Activated B cell treated with CpG ODN at 0.5 μM for 24 hours (primary cell): ENCODE measurements around the gene CLVS2. TPM values are rescaled to one million over a fixed set of nuclear protein-coding genes. Genes with fewer than 3 reads are reported as not detected.

Experiments
- ATAC-seq: fragments of 200-7000 bp; cut with Tn5 transposase; one replicate; pipeline ENCODE4 v1.10.0; 2021; ENCODE audit warnings: low read depth, mild to moderate bottlenecking, moderate library complexity
- CTCF ChIA-PET: fragments of 350-600 bp; sonication (Branson Sonifier 250); formaldehyde crosslinking; loops from one replicate; lab custom pipeline; 2021; ENCODE audit warnings: antibody characterized with exemption; lab: Charles Lee
- POLR2A ChIA-PET: fragments of 350-600 bp; sonication (Branson Sonifier 250); formaldehyde crosslinking; loops from one replicate; lab custom pipeline; 2021; ENCODE audit warnings: antibody characterized with exemption; lab: Charles Lee
- DNase-seq: peaks from one replicate; pipeline ENCODE4 v3.0.0; 2022
- H3K27ac Mint-ChIP-seq: one replicate; pipeline ENCODE4 v1.8.0; 2020; ENCODE audit warnings: mixed read lengths
- H3K27me3 Mint-ChIP-seq: one replicate; pipeline ENCODE4 v1.8.0; 2021; ENCODE audit warnings: mixed read lengths
- H3K36me3 Mint-ChIP-seq: one replicate; pipeline ENCODE4 v1.8.0; 2021; ENCODE audit warnings: low read depth, mixed read lengths
- H3K4me1 Mint-ChIP-seq: one replicate; pipeline ENCODE4 v1.8.0; 2021; ENCODE audit warnings: mixed read lengths
- H3K4me3 Mint-ChIP-seq: one replicate; pipeline ENCODE4 v1.8.0; 2020; ENCODE audit warnings: mild to moderate bottlenecking, mixed read lengths
- H3K9me3 Mint-ChIP-seq: one replicate; pipeline ENCODE4 v1.8.0; 2020; ENCODE audit warnings: mixed read lengths
- intact Hi-C: fragments of 100-400 bp; cut with micrococcal nuclease; formaldehyde crosslinking; loops from one replicate; pipeline ENCODE4 v1.15.1; 2024
- total RNA-seq: library from RNA; stranded (reverse); gene quantifications from 2 replicates; pipeline ENCODE4 v1.2.3, GENCODE V29; 2022
- TF ChIP-seq, protein P1 (sequence below): fragments of 200-600 bp; IDR thresholded peaks from one replicate; pipeline ENCODE4 v1.8.0; 2022; ENCODE audit warnings: antibody characterized with exemption, mild to moderate bottlenecking

Gene CLVS2
- total RNA-seq, 1 donor from 2014 or later, result not detected

GRCh38 chr6:123091091-123091895 is 95.3 kb downstream of the CLVS2 start:
- TF ChIP-seq, protein P1, sequence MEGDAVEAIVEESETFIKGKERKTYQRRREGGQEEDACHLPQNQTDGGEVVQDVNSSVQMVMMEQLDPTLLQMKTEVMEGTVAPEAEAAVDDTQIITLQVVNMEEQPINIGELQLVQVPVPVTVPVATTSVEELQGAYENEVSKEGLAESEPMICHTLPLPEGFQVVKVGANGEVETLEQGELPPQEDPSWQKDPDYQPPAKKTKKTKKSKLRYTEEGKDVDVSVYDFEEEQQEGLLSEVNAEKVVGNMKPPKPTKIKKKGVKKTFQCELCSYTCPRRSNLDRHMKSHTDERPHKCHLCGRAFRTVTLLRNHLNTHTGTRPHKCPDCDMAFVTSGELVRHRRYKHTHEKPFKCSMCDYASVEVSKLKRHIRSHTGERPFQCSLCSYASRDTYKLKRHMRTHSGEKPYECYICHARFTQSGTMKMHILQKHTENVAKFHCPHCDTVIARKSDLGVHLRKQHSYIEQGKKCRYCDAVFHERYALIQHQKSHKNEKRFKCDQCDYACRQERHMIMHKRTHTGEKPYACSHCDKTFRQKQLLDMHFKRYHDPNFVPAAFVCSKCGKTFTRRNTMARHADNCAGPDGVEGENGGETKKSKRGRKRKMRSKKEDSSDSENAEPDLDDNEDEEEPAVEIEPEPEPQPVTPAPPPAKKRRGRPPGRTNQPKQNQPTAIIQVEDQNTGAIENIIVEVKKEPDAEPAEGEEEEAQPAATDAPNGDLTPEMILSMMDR, result no peak
- no peaks in the 10 kb centered on the region for H3K27me3 Mint-ChIP-seq
- no peaks in the 10 kb centered on the region for H3K9me3 Mint-ChIP-seq
- intact Hi-C loops, result no loop called here
- no peak for DNase-seq
- POLR2A ChIA-PET, result no interaction called here
- no peaks in the 10 kb centered on the region for H3K36me3 Mint-ChIP-seq
- CTCF ChIA-PET, result no interaction called here
- no peak overlapping the region for H3K27ac Mint-ChIP-seq
- no peaks in the 10 kb centered on the region for H3K4me1 Mint-ChIP-seq
- H3K4me3 Mint-ChIP-seq, result no peak overlapping the region
- ATAC-seq, result no peak

GRCh38 chr6:123091896-123092271 is 95.8 kb downstream of the CLVS2 start:
- Mint-ChIP-seq H3K4me3 (no peak overlapping the region), H3K27ac (no peak overlapping the region), H3K36me3 (no peaks in the 10 kb centered on the region), H3K9me3 (no peaks in the 10 kb centered on the region), H3K4me1 (no peaks in the 10 kb centered on the region), H3K27me3 (no peaks in the 10 kb centered on the region)
- TF ChIP-seq, protein P1, result no peak
- ATAC-seq (no peak), DNase-seq (no peak)
- intact Hi-C loops, result no loop called here
- CTCF ChIA-PET, result no interaction called here
- POLR2A ChIA-PET, result no interaction called here

GRCh38 chr6:123094795-123095194 is 98.8 kb downstream of the CLVS2 start:
- POLR2A ChIA-PET, result no interaction called here
- CTCF ChIA-PET, result no interaction called here
- Mint-ChIP-seq H3K36me3 (no peaks in the 10 kb centered on the region), H3K4me3 (no peak overlapping the region), H3K27me3 (no peaks in the 10 kb centered on the region), H3K9me3 (peaks cover 3% of the 10 kb centered on the region), H3K4me1 (no peaks in the 10 kb centered on the region), H3K27ac (no peak overlapping the region)
- intact Hi-C loops, result no loop called here
- ATAC-seq, result no peak
- TF ChIP-seq, protein P1, result no peak
- DNase-seq, result no peak

- TF ChIP-seq, protein P1, result no peak
- H3K4me3 Mint-ChIP-seq, result no peak overlapping the region
- CTCF ChIA-PET, result no interaction called here
- H3K9me3 Mint-ChIP-seq, result peaks cover 2% of the 10 kb centered on the region
- no peaks in the 10 kb centered on the region for H3K27me3 Mint-ChIP-seq
- intact Hi-C loops, result no loop called here
- POLR2A ChIA-PET, result no interaction called here
- DNase-seq (no peak), ATAC-seq (no peak)
- no peaks in the 10 kb centered on the region for H3K36me3 Mint-ChIP-seq
- no peak overlapping the region for H3K27ac Mint-ChIP-seq
- H3K4me1 Mint-ChIP-seq, result no peaks in the 10 kb centered on the region
Measured at GRCh38 chr6:123105561-123105960, 109.5 kb downstream of the CLVS2 start.

DNA sequence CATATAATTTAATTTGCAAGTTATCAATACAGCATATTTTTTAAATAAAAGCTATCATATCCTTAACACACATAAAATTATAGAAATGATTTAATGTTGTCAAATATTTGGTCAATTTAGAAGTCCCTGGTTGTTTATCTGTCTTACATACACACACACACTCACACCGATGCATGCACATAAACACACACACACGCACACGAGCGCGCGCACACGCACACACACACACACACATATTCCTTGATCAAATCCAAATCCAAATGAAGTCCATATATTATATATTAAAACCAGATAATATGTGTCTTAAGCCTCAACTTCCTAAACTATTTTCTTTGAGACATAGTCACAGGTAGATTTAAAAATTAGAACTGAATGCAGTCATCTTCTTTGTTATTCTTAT is 120.3 kb downstream of the CLVS2 start:
- Mint-ChIP-seq H3K36me3 (no peaks in the 10 kb centered on the region), H3K9me3 (no peaks in the 10 kb centered on the region), H3K27ac (no peak overlapping the region), H3K4me3 (no peak overlapping the region), H3K4me1 (no peaks in the 10 kb centered on the region), H3K27me3 (no peaks in the 10 kb centered on the region)
- CTCF ChIA-PET, result no interaction called here
- POLR2A ChIA-PET, result no interaction called here
- TF ChIP-seq, protein P1, result no peak
- ATAC-seq (no peak), DNase-seq (no peak)
- intact Hi-C loops, result no loop called here
